Measurements from ENCODE around the gene FOXF1. TPM values are rescaled to one million over a fixed set of nuclear protein-coding genes. Genes with fewer than 3 reads are reported as not detected.

Gene FOXF1
- total and polyA plus RNA-seq, 4 donors: 0.56 to 1.2 (median 0.89) TPM

DNA sequence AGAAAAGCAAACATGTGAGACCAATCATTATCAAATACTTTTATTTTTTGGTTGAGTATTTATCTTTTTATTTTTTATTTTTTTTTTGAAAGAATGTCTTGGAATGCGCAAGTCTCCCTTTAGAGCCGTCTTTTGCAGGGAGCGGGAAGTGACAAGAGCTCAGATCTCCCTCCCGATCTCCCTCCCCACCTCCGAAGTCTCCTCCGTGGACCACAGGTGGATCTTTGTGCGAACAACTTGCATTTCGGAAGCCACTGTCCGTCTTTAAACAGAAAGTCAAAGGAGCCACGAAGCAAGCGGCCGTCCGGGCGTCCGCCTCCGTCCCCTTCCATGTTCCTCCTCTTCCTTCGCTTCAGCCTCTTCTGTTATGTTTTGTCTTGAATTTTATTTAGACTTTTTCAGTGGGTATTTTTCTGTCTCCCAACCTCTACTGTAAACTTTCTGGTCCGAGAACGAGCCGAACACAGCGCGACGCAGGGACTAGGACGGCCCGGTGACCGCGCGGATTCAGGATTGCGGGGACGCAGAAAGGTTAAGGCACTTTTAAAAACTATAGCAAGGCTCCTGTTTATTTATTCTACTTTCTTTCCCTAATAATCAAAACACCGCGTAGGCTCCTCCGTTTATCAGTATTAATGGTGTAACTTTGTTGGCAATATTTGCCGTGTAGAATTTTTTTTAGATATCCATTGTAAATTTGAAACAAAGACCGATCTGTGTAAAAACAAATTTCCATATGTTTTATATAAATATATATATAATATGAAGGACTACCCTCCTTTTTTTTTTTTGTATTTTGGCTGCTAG lies 3.3 kb downstream of the FOXF1 start (continued):
- TF ChIP-seq, protein P1, sequence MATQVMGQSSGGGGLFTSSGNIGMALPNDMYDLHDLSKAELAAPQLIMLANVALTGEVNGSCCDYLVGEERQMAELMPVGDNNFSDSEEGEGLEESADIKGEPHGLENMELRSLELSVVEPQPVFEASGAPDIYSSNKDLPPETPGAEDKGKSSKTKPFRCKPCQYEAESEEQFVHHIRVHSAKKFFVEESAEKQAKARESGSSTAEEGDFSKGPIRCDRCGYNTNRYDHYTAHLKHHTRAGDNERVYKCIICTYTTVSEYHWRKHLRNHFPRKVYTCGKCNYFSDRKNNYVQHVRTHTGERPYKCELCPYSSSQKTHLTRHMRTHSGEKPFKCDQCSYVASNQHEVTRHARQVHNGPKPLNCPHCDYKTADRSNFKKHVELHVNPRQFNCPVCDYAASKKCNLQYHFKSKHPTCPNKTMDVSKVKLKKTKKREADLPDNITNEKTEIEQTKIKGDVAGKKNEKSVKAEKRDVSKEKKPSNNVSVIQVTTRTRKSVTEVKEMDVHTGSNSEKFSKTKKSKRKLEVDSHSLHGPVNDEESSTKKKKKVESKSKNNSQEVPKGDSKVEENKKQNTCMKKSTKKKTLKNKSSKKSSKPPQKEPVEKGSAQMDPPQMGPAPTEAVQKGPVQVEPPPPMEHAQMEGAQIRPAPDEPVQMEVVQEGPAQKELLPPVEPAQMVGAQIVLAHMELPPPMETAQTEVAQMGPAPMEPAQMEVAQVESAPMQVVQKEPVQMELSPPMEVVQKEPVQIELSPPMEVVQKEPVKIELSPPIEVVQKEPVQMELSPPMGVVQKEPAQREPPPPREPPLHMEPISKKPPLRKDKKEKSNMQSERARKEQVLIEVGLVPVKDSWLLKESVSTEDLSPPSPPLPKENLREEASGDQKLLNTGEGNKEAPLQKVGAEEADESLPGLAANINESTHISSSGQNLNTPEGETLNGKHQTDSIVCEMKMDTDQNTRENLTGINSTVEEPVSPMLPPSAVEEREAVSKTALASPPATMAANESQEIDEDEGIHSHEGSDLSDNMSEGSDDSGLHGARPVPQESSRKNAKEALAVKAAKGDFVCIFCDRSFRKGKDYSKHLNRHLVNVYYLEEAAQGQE (IDR thresholded peaks at IDR 0.05): no peak
- TF ChIP-seq FOXA2 (IDR thresholded peaks at IDR 0.05) (no peak), HNF4A (conservative IDR thresholded peaks at IDR 0.05) (no peak)

DNA sequence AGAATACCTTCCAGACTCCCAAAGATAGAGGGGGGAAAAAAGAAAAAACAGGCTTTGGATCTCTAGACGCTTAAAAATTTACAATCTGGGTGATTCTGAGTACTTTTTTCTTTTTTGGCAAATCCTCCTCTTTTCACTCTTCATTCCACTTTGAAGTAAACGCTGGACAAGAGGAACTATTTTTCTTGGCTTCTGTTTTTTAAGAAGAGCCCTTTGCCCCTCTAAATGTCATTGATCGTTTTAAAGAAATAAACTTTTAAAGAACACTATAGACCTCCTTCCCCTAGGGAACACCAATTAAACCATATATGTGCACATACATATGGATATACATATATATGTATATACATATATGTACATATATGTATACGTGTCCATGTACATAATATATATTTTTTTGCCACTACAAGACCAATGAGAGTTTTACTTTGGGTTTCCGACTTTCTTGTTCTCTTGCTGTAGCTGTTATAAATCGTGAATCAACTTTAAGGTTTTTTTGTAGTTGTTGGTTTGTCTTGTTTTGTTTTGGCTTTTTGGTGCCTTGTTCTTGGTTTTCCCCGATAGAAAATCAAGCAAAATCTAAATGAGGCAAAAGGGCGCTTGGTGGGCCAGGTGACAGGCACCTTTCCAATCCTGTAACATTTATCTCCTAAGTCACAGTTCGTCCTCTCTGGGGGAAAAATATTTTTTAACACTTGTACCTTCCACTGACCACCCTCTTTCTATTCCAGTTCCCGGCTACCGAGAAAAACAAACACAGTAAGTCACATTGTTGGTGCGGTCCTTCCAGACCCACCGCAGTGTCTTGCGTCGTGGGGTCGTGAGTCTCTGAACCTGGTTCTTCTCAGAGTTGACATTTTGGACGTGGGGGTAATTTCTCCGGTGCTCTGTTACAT lies 4.4 kb downstream of the FOXF1 start:
- DNase-seq (ENCODE audit: low spot score): no peak
- Histone ChIP-seq H3K36me3 (ENCODE audit: control insufficient read depth in 4 of 4, insufficient read depth in 3 of 4, low read depth in 1 of 4, low read length in 3 of 4) (no peaks in the 10 kb centered on the region), H3K27me3 (ENCODE audit: control insufficient read depth in 4 of 4, insufficient read depth in 4 of 4, low read length in 3 of 4) (peaks cover 6 to 33% (median 23%) of the 10 kb centered on the region in 4 donors), H3K4me3 (ENCODE audit: low read depth in 1 of 3, low read length in 3 of 3) (peak overlapping the region in 1 of 3 donors; percentile 13), H3K27ac (ENCODE audit: low read depth in 1 of 2, low read length in 2 of 2) (peak overlapping the region in 1 of 2 donors; percentile 18), H3K9me3 (ENCODE audit: control insufficient read depth in 4 of 4, low read length in 3 of 4) (no peaks in the 10 kb centered on the region), H3K9ac (ENCODE audit: low read depth in 1 of 2, low read length in 2 of 2) (no peak overlapping the region), H3K4me1 (ENCODE audit: control insufficient read depth in 4 of 4, insufficient read depth in 4 of 4, low read length in 3 of 4) (peaks cover 5 to 25% (median 8%) of the 10 kb centered on the region in 4 donors)
- 10% methylated on average over 18 of the region's 18 CpGs for WGBS
- TF ChIP-seq, protein P2, sequence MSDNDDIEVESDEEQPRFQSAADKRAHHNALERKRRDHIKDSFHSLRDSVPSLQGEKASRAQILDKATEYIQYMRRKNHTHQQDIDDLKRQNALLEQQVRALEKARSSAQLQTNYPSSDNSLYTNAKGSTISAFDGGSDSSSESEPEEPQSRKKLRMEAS (IDR thresholded peaks at IDR 0.05): no peak
- no peak for TF ChIP-seq HNF4G (IDR thresholded peaks at IDR 0.05)
- TF ChIP-seq, protein P3, sequence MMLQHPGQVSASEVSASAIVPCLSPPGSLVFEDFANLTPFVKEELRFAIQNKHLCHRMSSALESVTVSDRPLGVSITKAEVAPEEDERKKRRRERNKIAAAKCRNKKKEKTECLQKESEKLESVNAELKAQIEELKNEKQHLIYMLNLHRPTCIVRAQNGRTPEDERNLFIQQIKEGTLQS (IDR thresholded peaks at IDR 0.05): no peak
- TF ChIP-seq RAD21 (IDR thresholded peaks at IDR 0.05): no peak
- TF ChIP-seq, protein P4, sequence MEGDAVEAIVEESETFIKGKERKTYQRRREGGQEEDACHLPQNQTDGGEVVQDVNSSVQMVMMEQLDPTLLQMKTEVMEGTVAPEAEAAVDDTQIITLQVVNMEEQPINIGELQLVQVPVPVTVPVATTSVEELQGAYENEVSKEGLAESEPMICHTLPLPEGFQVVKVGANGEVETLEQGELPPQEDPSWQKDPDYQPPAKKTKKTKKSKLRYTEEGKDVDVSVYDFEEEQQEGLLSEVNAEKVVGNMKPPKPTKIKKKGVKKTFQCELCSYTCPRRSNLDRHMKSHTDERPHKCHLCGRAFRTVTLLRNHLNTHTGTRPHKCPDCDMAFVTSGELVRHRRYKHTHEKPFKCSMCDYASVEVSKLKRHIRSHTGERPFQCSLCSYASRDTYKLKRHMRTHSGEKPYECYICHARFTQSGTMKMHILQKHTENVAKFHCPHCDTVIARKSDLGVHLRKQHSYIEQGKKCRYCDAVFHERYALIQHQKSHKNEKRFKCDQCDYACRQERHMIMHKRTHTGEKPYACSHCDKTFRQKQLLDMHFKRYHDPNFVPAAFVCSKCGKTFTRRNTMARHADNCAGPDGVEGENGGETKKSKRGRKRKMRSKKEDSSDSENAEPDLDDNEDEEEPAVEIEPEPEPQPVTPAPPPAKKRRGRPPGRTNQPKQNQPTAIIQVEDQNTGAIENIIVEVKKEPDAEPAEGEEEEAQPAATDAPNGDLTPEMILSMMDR (IDR thresholded peaks at IDR 0.05; ENCODE audit: low read depth, low read length, missing input control): no peak
- TF ChIP-seq FOXA1 (IDR thresholded peaks at IDR 0.05): no peak
- TF ChIP-seq NR2F2 (IDR thresholded peaks at IDR 0.05): no peak
- no peak for TF ChIP-seq JUND (IDR thresholded peaks at IDR 0.05)
- TF ChIP-seq, protein P1 (IDR thresholded peaks at IDR 0.05): no peak
- TF ChIP-seq SP1 (IDR thresholded peaks at IDR 0.05): no peak
- no peak for TF ChIP-seq RXRA (IDR thresholded peaks at IDR 0.05)

Measured in liver (tissue), 9 donors.